Superior temporal gyrus (tissue), 1 donor: ENCODE data around the gene ARRDC3.
"Not testable (repeated sequence)": the region's sequence is repeated elsewhere in the genome, so short reads cannot be mapped to it uniquely, and the experiment has no call there.

Source experiments
- DNase-seq: peaks from one replicate; pipeline ENCODE4 v3.0.0-alpha.2; 2016; ENCODE audit errors: extremely low spot score

Gene ARRDC3

GRCh38 chr5:91383027-91383955, at the start of gene ARRDC3:
ARRDC3 (minus strand) TSS chr5:91383317; CDS start chr5:91383092, 225 bp downstream.
- DNase-seq, result peak; percentile 98

GRCh38 chr5:91430949-91431348, 47.8 kb upstream of the ARRDC3 start:
- no peak for DNase-seq

- DNase-seq, result no peak
Measured at GRCh38 chr5:91424638-91425436, 41.7 kb upstream of the ARRDC3 start.

GRCh38 chr5:91423871-91424270, 40.8 kb upstream of the ARRDC3 start:
- DNase-seq, result no peak

- DNase-seq, result no peak
Measured at GRCh38 chr5:91420879-91421278, 37.8 kb upstream of the ARRDC3 start.

GRCh38 chr5:91419571-91420537, 36.7 kb upstream of the ARRDC3 start:
- peak; percentile 91 for DNase-seq

GRCh38 chr5:91419136-91419535, 36.0 kb upstream of the ARRDC3 start:
- DNase-seq, result no peak

- no peak for DNase-seq
Measured at GRCh38 chr5:91418158-91418557, 35.0 kb upstream of the ARRDC3 start.

- DNase-seq, result no peak
Measured at GRCh38 chr5:91417219-91417618, 34.1 kb upstream of the ARRDC3 start.

GRCh38 chr5:91416491-91416890, 33.4 kb upstream of the ARRDC3 start:
- no peak for DNase-seq

- DNase-seq, result no peak
Measured at GRCh38 chr5:91409304-91409703, 26.2 kb upstream of the ARRDC3 start.

- no peak for DNase-seq
Measured at GRCh38 chr5:91408710-91409109, 25.6 kb upstream of the ARRDC3 start.

- no peak for DNase-seq
Measured at GRCh38 chr5:91407204-91407603, 24.1 kb upstream of the ARRDC3 start.

- no peak for DNase-seq
Measured at GRCh38 chr5:91403438-91403837, 20.3 kb upstream of the ARRDC3 start.

- no peak for DNase-seq
Measured at GRCh38 chr5:91401175-91401574, 18.1 kb upstream of the ARRDC3 start.

- no peak for DNase-seq
Measured at GRCh38 chr5:91397791-91398190, 14.7 kb upstream of the ARRDC3 start.

GRCh38 chr5:91390268-91390667, 7.2 kb upstream of the ARRDC3 start:
- no peak for DNase-seq

GRCh38 chr5:91389555-91389954, 6.4 kb upstream of the ARRDC3 start:
- DNase-seq, result not testable (repeated sequence)

GRCh38 chr5:91388362-91388761, 5.2 kb upstream of the ARRDC3 start:
- DNase-seq, result no peak

- DNase-seq, result peak; percentile 62
Measured at GRCh38 chr5:91386120-91386519, 3.0 kb upstream of the ARRDC3 start.

GRCh38 chr5:91385596-91385995, 2.5 kb upstream of the ARRDC3 start:
- not testable (repeated sequence) for DNase-seq
